ENCODE data around the gene RPP25L. TPM values are rescaled to one million over a fixed set of nuclear protein-coding genes. Genes with fewer than 3 reads are reported as not detected.

RPP25L gene
- total RNA-seq, 1 experiment from 2014 or later, result 24.5 TPM

DNA sequence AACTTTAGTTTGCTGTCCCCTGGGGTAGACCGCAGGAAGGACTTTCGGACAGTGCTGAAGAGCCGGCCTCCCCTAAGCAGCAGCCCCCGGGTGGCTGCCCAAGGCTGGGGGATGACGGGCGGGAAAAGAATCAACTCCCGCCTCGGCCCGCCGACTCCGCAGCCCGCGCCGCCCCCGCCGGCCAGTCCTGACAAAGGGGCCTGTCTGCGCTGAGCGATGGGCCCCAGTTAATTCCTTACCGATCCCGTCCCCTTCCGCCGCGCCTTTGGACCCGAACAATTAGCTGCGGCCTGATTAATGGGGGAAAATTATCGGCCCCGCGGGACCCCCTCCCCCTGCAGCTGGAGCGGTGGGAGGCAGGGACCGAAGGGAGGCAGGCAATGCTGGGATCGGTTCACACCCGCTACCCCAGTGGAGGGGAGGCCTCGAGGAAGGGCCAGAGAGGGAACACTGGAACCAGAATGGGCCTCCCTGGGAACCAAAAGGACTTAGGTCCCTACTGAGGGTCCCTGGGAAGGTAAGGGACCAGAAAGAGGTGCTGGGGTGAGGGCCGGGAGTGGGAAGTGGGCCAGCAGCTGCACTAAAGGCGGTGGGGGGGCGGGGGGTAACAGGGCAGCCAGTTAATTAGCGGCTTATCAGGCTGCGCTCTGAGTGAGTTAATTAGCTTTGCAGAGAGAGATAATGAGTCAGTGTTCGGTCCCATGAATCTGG is 12.7 kb upstream of the RPP25L start (continued):
- TF ChIP-seq, protein P1, sequence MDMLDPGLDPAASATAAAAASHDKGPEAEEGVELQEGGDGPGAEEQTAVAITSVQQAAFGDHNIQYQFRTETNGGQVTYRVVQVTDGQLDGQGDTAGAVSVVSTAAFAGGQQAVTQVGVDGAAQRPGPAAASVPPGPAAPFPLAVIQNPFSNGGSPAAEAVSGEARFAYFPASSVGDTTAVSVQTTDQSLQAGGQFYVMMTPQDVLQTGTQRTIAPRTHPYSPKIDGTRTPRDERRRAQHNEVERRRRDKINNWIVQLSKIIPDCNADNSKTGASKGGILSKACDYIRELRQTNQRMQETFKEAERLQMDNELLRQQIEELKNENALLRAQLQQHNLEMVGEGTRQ (CRISPR knock-in tag; IDR thresholded peaks at IDR 0.05), result no peak
- TF ChIP-seq, protein P2, sequence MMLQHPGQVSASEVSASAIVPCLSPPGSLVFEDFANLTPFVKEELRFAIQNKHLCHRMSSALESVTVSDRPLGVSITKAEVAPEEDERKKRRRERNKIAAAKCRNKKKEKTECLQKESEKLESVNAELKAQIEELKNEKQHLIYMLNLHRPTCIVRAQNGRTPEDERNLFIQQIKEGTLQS (CRISPR knock-in tag; conservative IDR thresholded peaks at IDR 0.05), result no peak
- TF ChIP-seq EMX1 (CRISPR knock-in tag; IDR thresholded peaks at IDR 0.05) (no peak), ZNF317 (CRISPR knock-in tag; IDR thresholded peaks at IDR 0.05; ENCODE audit: borderline replicate concordance, low read depth) (no peak), CREM (CRISPR knock-in tag; IDR thresholded peaks at IDR 0.05) (no peak), TCF7 (CRISPR knock-in tag; IDR thresholded peaks at IDR 0.05; ENCODE audit: low read depth) (no peak), ESRRA (CRISPR knock-in tag; IDR thresholded peaks at IDR 0.05; ENCODE audit: borderline replicate concordance) (no peak), TP53 (CRISPR knock-in tag; IDR thresholded peaks at IDR 0.05) (no peak), NFYB (CRISPR knock-in tag; conservative IDR thresholded peaks at IDR 0.05; ENCODE audit: low read depth) (no peak)
- TF ChIP-seq, protein P3, sequence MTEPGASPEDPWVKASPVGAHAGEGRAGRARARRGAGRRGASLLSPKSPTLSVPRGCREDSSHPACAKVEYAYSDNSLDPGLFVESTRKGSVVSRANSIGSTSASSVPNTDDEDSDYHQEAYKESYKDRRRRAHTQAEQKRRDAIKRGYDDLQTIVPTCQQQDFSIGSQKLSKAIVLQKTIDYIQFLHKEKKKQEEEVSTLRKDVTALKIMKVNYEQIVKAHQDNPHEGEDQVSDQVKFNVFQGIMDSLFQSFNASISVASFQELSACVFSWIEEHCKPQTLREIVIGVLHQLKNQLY (CRISPR knock-in tag; IDR thresholded peaks at IDR 0.05), result no peak
- TF ChIP-seq, protein P4, sequence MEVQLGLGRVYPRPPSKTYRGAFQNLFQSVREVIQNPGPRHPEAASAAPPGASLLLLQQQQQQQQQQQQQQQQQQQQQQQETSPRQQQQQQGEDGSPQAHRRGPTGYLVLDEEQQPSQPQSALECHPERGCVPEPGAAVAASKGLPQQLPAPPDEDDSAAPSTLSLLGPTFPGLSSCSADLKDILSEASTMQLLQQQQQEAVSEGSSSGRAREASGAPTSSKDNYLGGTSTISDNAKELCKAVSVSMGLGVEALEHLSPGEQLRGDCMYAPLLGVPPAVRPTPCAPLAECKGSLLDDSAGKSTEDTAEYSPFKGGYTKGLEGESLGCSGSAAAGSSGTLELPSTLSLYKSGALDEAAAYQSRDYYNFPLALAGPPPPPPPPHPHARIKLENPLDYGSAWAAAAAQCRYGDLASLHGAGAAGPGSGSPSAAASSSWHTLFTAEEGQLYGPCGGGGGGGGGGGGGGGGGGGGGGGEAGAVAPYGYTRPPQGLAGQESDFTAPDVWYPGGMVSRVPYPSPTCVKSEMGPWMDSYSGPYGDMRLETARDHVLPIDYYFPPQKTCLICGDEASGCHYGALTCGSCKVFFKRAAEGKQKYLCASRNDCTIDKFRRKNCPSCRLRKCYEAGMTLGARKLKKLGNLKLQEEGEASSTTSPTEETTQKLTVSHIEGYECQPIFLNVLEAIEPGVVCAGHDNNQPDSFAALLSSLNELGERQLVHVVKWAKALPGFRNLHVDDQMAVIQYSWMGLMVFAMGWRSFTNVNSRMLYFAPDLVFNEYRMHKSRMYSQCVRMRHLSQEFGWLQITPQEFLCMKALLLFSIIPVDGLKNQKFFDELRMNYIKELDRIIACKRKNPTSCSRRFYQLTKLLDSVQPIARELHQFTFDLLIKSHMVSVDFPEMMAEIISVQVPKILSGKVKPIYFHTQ (CRISPR knock-in tag; IDR thresholded peaks at IDR 0.05), result no peak
- TF ChIP-seq, protein P5, sequence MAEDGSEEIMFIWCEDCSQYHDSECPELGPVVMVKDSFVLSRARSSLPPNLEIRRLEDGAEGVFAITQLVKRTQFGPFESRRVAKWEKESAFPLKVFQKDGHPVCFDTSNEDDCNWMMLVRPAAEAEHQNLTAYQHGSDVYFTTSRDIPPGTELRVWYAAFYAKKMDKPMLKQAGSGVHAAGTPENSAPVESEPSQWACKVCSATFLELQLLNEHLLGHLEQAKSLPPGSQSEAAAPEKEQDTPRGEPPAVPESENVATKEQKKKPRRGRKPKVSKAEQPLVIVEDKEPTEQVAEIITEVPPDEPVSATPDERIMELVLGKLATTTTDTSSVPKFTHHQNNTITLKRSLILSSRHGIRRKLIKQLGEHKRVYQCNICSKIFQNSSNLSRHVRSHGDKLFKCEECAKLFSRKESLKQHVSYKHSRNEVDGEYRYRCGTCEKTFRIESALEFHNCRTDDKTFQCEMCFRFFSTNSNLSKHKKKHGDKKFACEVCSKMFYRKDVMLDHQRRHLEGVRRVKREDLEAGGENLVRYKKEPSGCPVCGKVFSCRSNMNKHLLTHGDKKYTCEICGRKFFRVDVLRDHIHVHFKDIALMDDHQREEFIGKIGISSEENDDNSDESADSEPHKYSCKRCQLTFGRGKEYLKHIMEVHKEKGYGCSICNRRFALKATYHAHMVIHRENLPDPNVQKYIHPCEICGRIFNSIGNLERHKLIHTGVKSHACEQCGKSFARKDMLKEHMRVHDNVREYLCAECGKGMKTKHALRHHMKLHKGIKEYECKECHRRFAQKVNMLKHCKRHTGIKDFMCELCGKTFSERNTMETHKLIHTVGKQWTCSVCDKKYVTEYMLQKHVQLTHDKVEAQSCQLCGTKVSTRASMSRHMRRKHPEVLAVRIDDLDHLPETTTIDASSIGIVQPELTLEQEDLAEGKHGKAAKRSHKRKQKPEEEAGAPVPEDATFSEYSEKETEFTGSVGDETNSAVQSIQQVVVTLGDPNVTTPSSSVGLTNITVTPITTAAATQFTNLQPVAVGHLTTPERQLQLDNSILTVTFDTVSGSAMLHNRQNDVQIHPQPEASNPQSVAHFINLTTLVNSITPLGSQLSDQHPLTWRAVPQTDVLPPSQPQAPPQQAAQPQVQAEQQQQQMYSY (CRISPR knock-in tag; IDR thresholded peaks at IDR 0.05), result no peak
- TF ChIP-seq, protein P6, sequence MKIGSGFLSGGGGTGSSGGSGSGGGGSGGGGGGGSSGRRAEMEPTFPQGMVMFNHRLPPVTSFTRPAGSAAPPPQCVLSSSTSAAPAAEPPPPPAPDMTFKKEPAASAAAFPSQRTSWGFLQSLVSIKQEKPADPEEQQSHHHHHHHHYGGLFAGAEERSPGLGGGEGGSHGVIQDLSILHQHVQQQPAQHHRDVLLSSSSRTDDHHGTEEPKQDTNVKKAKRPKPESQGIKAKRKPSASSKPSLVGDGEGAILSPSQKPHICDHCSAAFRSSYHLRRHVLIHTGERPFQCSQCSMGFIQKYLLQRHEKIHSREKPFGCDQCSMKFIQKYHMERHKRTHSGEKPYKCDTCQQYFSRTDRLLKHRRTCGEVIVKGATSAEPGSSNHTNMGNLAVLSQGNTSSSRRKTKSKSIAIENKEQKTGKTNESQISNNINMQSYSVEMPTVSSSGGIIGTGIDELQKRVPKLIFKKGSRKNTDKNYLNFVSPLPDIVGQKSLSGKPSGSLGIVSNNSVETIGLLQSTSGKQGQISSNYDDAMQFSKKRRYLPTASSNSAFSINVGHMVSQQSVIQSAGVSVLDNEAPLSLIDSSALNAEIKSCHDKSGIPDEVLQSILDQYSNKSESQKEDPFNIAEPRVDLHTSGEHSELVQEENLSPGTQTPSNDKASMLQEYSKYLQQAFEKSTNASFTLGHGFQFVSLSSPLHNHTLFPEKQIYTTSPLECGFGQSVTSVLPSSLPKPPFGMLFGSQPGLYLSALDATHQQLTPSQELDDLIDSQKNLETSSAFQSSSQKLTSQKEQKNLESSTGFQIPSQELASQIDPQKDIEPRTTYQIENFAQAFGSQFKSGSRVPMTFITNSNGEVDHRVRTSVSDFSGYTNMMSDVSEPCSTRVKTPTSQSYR (CRISPR knock-in tag; IDR thresholded peaks at IDR 0.05), result no peak
- TF ChIP-seq, protein P7, sequence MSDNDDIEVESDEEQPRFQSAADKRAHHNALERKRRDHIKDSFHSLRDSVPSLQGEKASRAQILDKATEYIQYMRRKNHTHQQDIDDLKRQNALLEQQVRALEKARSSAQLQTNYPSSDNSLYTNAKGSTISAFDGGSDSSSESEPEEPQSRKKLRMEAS (CRISPR knock-in tag; IDR thresholded peaks at IDR 0.05), result no peak
